SK-N-SH treated with all-trans-retinoic acid at 6 μM for 48 hours (cell line): ENCODE results near the gene DOCK9.

Source experiments
- ARNTL ChIP-seq: fragments of 450-650 bp; formaldehyde crosslinking; IDR thresholded peaks from 2 replicates; pipeline ENCODE4 v1.5.0; 2020; ENCODE audit warnings: low read depth, mild to moderate bottlenecking, moderate library complexity, borderline replicate concordance
- BACH2 ChIP-seq: fragments of 250-450 bp; sonication (Bioruptor Pico); IDR thresholded peaks from 2 replicates; pipeline ENCODE4 v1.9.0; 2021; ENCODE audit warnings: mild to moderate bottlenecking, borderline replicate concordance
- CREB5 ChIP-seq: fragments of 250-450 bp; sonication (Bioruptor Pico); IDR thresholded peaks from 2 replicates; pipeline ENCODE4 v1.5.1; 2020; ENCODE audit warnings: low read depth, mild to moderate bottlenecking, moderate library complexity
- CSDC2 ChIP-seq: fragments of 250-450 bp; sonication (Bioruptor Pico); IDR thresholded peaks from 2 replicates; pipeline ENCODE4 v1.5.0; 2020; ENCODE audit warnings: mild to moderate bottlenecking, moderate library complexity
- ESRRG ChIP-seq: fragments of 250-450 bp; sonication (Bioruptor Pico); IDR thresholded peaks from 2 replicates; pipeline ENCODE4 v1.6.1; 2021; ENCODE audit warnings: mild to moderate bottlenecking
- ISL1 ChIP-seq: fragments of 250-450 bp; sonication (Bioruptor Pico); IDR thresholded peaks from 2 replicates; pipeline ENCODE4 v2.1.2; 2022; ENCODE audit warnings: mild to moderate bottlenecking, moderate library complexity
- OSR1 ChIP-seq: fragments of 250-450 bp; sonication (Bioruptor Pico); IDR thresholded peaks from 2 replicates; pipeline ENCODE4 v1.8.0; 2022; ENCODE audit warnings: moderate library complexity, mild to moderate bottlenecking, inconsistent platforms
- PATZ1 ChIP-seq: fragments of 250-450 bp; sonication (Bioruptor Pico); IDR thresholded peaks from 2 replicates; pipeline ENCODE4 v1.8.0; 2020; ENCODE audit warnings: mild to moderate bottlenecking, moderate library complexity, borderline replicate concordance
- RARB ChIP-seq: fragments of 250-450 bp; sonication (Bioruptor Pico); IDR thresholded peaks from 2 replicates; pipeline ENCODE4 v1.8.0; 2021; ENCODE audit warnings: mild to moderate bottlenecking, moderate library complexity
- TSHZ2 ChIP-seq: fragments of 250-450 bp; sonication (Bioruptor Pico); IDR thresholded peaks from 2 replicates; pipeline ENCODE4 v1.5.0; 2020; ENCODE audit warnings: mild to moderate bottlenecking, moderate library complexity
- ZC3H10 ChIP-seq: fragments of 250-450 bp; sonication (Bioruptor Pico); IDR thresholded peaks from 2 replicates; pipeline ENCODE4 v1.5.1; 2021; ENCODE audit warnings: mild to moderate bottlenecking, moderate library complexity
- ZFP3 ChIP-seq: fragments of 250-450 bp; sonication (Bioruptor Pico); IDR thresholded peaks from 2 replicates; pipeline ENCODE4 v1.5.0; 2020; ENCODE audit warnings: mild to moderate bottlenecking, moderate library complexity

GRCh38 chr13:98751367-98751782, 226.5 kb downstream of the DOCK9 start:
- TF ChIP-seq ZFP3 (CRISPR knock-in tag), result no peak
- TF ChIP-seq ISL1 (CRISPR knock-in tag), result no peak
- no peak for TF ChIP-seq CREB5 (CRISPR knock-in tag)
- no peak for TF ChIP-seq ZC3H10
- no peak for TF ChIP-seq PATZ1 (CRISPR knock-in tag)
- TF ChIP-seq BACH2 (CRISPR knock-in tag), result no peak
- TF ChIP-seq RARB (CRISPR knock-in tag), result no peak
- no peak for TF ChIP-seq CSDC2 (CRISPR knock-in tag)
- TF ChIP-seq ESRRG (CRISPR knock-in tag), result no peak
- no peak for TF ChIP-seq TSHZ2
- TF ChIP-seq OSR1 (CRISPR knock-in tag), result no peak
- TF ChIP-seq ARNTL (CRISPR knock-in tag), result no peak
